ENCODE measurements around the gene SLCO4A1.

GRCh38 chr20:62670156-62670555 lies 27.9 kb downstream of the SLCO4A1 start:
- TF ChIP-seq CTCF (IDR thresholded peaks at IDR 0.05) (no peak), POLR2A (IDR thresholded peaks at IDR 0.05) (no peak)
